Natural killer cell treated with Interleukin-12 subunit alpha and Interleukin-12 subunit beta and Interleukin-15 and Interleukin-18, amount 100 ng/mL, for 72 hours (primary cell): ENCODE data around the gene MC2R. TPM values are rescaled to one million over a fixed set of nuclear protein-coding genes. Genes with fewer than 3 reads are reported as not detected.

ENCODE experiments used
- ATAC-seq, 2 donors: fragments of 150-1000 bp; cut with Tn5 transposase in 1 of 2; sonication (Bioruptor Pico), chemical (Tn5 transposase) in 1 of 2; 2 replicates each; pipeline ENCODE4 v1.10.0; 2021
- DNase-seq: peaks from one replicate; pipeline ENCODE4 v3.0.0; 2022; ENCODE audit warnings: low spot score
- H3K27ac Mint-ChIP-seq, 2 donors: 1 replicate in 1 of 2; 2 replicates in 1 of 2; pipeline ENCODE4 v1.8.0; 2022; ENCODE audit warnings: mixed read lengths in 2 of 2, mild to moderate bottlenecking in 1 of 2, moderate library complexity in 1 of 2
- H3K27me3 Mint-ChIP-seq, 2 donors: 1 replicate in 1 of 2; 2 replicates in 1 of 2; pipeline ENCODE4 v1.8.0; 2022; ENCODE audit warnings: mixed read lengths in 2 of 2
- H3K36me3 Mint-ChIP-seq: one replicate; pipeline ENCODE4 v1.8.0; 2022; ENCODE audit warnings: mixed read lengths
- H3K4me1 Mint-ChIP-seq, 2 donors: 1 replicate in 1 of 2; 2 replicates in 1 of 2; pipeline ENCODE4 v1.8.0; 2022; ENCODE audit warnings: low read depth in 2 of 2, mixed read lengths in 2 of 2, mild to moderate bottlenecking in 1 of 2
- H3K4me3 Mint-ChIP-seq: one replicate; pipeline ENCODE4 v1.8.0; 2022; ENCODE audit warnings: mixed read lengths
- H3K9me3 Mint-ChIP-seq: 2 replicates; pipeline ENCODE4 v1.8.0; 2022; ENCODE audit warnings: mixed read lengths
- total RNA-seq, 2 donors: library from RNA; stranded (reverse); gene quantifications; one replicate each; pipeline ENCODE4 v1.2.3, GENCODE V29; 2022

MC2R gene
- total RNA-seq, 2 donors from 2014 or later = not detected

DNA sequence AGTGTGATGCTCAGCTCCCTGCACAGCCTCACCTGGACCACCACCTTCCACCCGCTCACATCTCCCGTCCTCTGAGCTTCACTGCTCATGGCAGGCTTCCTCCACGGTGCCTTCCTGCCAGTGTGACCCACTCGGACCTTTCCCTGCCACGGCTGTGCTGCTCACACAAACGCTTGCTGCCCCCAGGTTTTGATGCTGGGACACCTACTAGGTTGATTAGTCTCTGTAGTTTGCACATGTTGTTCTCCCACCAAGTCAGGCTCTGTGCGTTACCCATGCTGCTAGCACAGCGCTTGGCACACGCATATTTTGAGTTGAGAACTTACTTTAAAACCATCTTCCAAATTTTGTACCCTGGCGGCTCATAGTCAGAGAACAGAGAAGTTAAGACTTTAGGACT, 2.1 kb downstream of the MC2R start:
- H3K4me1 Mint-ChIP-seq = no peaks in the 10 kb centered on the region
- H3K4me3 Mint-ChIP-seq = no peak overlapping the region
- no peaks in the 10 kb centered on the region for H3K9me3 Mint-ChIP-seq
- no peak overlapping the region for H3K27ac Mint-ChIP-seq
- no peak for DNase-seq
- no peak for ATAC-seq
- no peaks in the 10 kb centered on the region for H3K36me3 Mint-ChIP-seq
- H3K27me3 Mint-ChIP-seq = no peaks in the 10 kb centered on the region

- no peaks in the 10 kb centered on the region for H3K27me3 Mint-ChIP-seq
- ATAC-seq (no peak), DNase-seq (no peak)
Measured at GRCh38 chr18:13912601-13913000, 2.7 kb downstream of the MC2R start.

GRCh38 chr18:13910986-13911385, 4.3 kb downstream of the MC2R start:
- Mint-ChIP-seq H3K9me3 (no peaks in the 10 kb centered on the region), H3K36me3 (no peaks in the 10 kb centered on the region), H3K4me3 (no peak overlapping the region), H3K27me3 (no peaks in the 10 kb centered on the region), H3K27ac (no peak overlapping the region), H3K4me1 (no peaks in the 10 kb centered on the region)
- ATAC-seq = no peak
- DNase-seq = no peak

More at GRCh38 chr18:13912601-13913000, 2.7 kb downstream of the MC2R start:
- no peak overlapping the region for H3K27ac Mint-ChIP-seq
- H3K36me3 Mint-ChIP-seq = no peaks in the 10 kb centered on the region
- H3K4me3 Mint-ChIP-seq = no peak overlapping the region
- H3K9me3 Mint-ChIP-seq = no peaks in the 10 kb centered on the region
- no peaks in the 10 kb centered on the region for H3K4me1 Mint-ChIP-seq

- DNase-seq (no peak), ATAC-seq (no peak)
- no peaks in the 10 kb centered on the region for H3K4me1 Mint-ChIP-seq
- H3K9me3 Mint-ChIP-seq = no peaks in the 10 kb centered on the region
- no peak overlapping the region for H3K4me3 Mint-ChIP-seq
- H3K27me3 Mint-ChIP-seq = no peaks in the 10 kb centered on the region
- no peak overlapping the region for H3K27ac Mint-ChIP-seq
- H3K36me3 Mint-ChIP-seq = no peaks in the 10 kb centered on the region
Measured at GRCh38 chr18:13910501-13910900, 4.8 kb downstream of the MC2R start.

DNA sequence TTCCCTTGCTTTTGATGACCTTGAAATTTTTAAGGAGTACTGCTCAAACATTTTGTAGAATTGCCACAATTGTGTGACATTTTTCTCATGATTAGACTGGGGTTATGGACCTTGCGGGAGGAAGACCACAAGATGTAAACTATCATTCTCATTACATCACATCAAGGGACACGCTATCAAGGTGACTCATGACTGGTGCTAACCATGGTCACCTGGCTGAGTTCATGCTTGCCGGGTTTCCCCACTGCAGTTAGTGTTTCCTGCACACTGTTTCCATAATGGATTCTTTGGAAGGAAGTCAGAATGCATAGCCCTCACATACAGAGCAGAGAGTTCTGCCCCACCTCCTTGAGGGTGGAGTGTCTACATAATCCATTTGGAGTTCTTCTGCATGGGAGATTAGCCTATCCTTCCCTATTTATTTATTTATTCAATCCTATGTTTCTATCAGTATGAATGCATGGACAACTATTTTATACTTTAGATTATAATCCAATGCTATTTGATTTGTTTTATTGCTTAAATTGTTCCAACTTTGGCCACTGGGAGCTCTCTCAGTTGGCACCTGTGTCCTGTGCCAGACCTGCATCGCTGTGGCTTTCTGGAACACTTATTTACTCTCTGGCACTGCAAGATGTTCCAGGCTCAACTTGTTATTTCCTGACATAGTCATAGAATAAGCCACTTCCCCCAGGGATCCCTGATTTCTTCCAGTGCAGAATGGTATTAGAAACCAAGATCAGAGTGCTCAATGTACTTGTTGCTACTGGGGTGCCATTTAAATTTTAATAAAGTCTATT, 6.0 kb downstream of the MC2R start:
- Mint-ChIP-seq H3K27me3 (no peaks in the 10 kb centered on the region), H3K36me3 (no peaks in the 10 kb centered on the region), H3K4me3 (no peak overlapping the region), H3K27ac (no peak overlapping the region), H3K4me1 (no peaks in the 10 kb centered on the region), H3K9me3 (no peaks in the 10 kb centered on the region)
- no peak for DNase-seq
- ATAC-seq = peak in 1 of 2 donors; percentile 53

DNA sequence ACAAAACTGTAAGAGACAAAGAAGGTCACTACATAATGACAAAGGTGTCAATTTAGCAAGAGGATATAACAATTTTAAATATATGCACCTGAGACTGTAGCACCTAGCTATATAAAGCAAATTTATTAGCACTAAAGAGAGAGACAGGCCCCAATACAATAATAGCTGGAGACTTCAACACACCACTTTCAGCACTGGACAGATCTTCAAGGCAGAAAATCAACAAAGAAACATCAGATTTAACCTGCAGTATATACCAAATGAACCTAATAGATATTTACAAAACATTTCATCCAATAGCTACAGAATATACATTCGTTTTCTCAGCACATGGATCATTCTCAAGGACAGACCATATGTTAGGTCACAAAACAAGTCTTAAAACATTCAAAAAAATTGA, 14.7 kb downstream of the MC2R start:
- H3K4me1 Mint-ChIP-seq = no peaks in the 10 kb centered on the region

DNA sequence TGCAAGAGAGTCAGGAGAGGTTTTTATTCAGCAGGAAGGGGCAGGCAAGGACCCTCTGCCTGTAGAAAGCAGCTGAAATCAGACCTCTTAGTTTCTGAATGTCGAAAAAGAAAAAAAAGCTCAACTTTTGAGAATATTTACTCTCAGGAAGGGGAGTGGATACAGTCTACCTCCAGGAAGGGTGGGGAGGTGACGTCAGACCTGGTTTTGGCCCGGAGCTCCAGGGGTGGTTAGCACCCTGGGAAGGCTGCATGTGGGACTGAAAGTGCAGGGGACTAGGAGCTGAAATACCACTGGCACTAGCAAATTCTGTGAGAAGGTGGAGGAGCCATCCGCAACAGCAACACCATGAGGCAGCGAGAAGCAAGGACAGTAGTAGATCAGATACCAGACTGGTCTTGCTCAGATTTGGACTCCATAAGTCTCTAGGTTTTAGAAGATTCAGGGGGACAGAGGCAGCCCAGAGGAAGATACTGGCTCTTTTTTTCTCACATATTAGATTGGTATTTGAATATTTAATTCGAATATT, 19.8 kb downstream of the MC2R start:
- peaks cover 10% of the 10 kb centered on the region for H3K36me3 Mint-ChIP-seq

More for the DNA sequence above, 14.7 kb downstream of the MC2R start:
- H3K4me3 Mint-ChIP-seq = no peak overlapping the region
- H3K27ac Mint-ChIP-seq = no peak overlapping the region
- no peak for DNase-seq
- peaks cover 9% of the 10 kb centered on the region for H3K9me3 Mint-ChIP-seq
- no peak for ATAC-seq
- peaks cover 11% of the 10 kb centered on the region for H3K36me3 Mint-ChIP-seq
- peaks cover 0 to 25% of the 10 kb centered on the region in 2 donors for H3K27me3 Mint-ChIP-seq

DNA sequence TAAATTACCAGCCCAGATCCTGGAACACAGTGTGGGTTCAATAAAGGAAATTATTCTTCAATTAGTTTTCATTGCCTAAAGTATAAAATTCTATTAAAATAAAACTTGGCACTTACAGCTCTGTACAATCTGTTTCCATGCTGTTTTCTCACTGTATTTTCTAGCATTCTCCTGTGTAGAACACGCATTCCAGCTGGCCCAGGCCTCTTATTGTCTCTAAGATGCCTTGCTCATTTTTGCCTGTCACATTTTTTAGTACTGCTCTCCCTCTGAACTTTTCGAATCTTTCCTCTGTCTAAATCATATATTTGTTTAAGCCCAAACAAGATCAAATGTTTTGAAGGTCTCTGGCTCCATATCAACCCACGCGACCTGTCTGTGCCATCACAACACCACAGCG, 20.8 kb downstream of the MC2R start:
- DNase-seq (no peak), ATAC-seq (no peak)
- Mint-ChIP-seq H3K36me3 (no peaks in the 10 kb centered on the region), H3K4me1 (no peaks in the 10 kb centered on the region), H3K27me3 (peaks cover 6 to 40% of the 10 kb centered on the region in 2 donors), H3K4me3 (no peak overlapping the region), H3K27ac (no peak overlapping the region), H3K9me3 (no peaks in the 10 kb centered on the region)

More for the DNA sequence above, 19.8 kb downstream of the MC2R start:
- no peak for ATAC-seq
- Mint-ChIP-seq H3K9me3 (peaks cover 6% of the 10 kb centered on the region), H3K27me3 (peaks cover 6 to 45% of the 10 kb centered on the region in 2 donors), H3K4me3 (no peak overlapping the region), H3K27ac (no peak overlapping the region), H3K4me1 (no peaks in the 10 kb centered on the region)
- DNase-seq = no peak

GRCh38 chr18:13893418-13893760, 21.9 kb downstream of the MC2R start:
- Mint-ChIP-seq H3K36me3 (no peaks in the 10 kb centered on the region), H3K27me3 (peaks cover 6 to 40% of the 10 kb centered on the region in 2 donors), H3K4me3 (no peak overlapping the region), H3K27ac (no peak overlapping the region), H3K4me1 (no peaks in the 10 kb centered on the region), H3K9me3 (no peaks in the 10 kb centered on the region)
- DNase-seq (no peak), ATAC-seq (no peak)

DNA sequence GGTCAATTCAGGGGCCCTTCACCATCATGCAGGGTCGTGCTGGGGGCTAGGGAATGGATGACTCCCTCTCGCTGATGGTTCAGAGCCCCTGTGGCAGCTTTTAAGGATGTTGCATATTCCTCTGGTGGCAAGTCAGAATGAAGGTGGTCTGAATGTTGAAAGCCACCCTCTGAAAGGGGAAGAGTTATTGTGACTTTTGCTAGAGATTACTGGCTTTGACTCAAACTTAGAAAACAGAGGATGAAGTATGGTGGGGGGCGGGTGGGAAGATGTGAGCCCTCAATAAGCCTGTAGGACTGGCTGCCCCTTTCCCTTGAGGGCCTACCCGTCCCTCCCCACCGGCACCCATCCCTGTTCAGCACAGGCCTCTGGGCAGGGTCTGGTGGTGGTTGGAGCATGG, 23.2 kb downstream of the MC2R start:
- Mint-ChIP-seq H3K27me3 (peaks cover 6 to 40% of the 10 kb centered on the region in 2 donors), H3K27ac (no peak overlapping the region), H3K36me3 (no peaks in the 10 kb centered on the region), H3K9me3 (no peaks in the 10 kb centered on the region), H3K4me1 (no peaks in the 10 kb centered on the region), H3K4me3 (no peak overlapping the region)
- ATAC-seq = no peak
- DNase-seq = no peak

- no peaks in the 10 kb centered on the region for H3K36me3 Mint-ChIP-seq
- no peak for DNase-seq
- no peak overlapping the region for H3K4me3 Mint-ChIP-seq
- no peak overlapping the region for H3K27ac Mint-ChIP-seq
- H3K27me3 Mint-ChIP-seq = peaks cover 6 to 40% of the 10 kb centered on the region in 2 donors
- no peaks in the 10 kb centered on the region for H3K9me3 Mint-ChIP-seq
- ATAC-seq = no peak
- no peaks in the 10 kb centered on the region for H3K4me1 Mint-ChIP-seq
Measured at GRCh38 chr18:13890761-13891361, 24.5 kb downstream of the MC2R start.

DNA sequence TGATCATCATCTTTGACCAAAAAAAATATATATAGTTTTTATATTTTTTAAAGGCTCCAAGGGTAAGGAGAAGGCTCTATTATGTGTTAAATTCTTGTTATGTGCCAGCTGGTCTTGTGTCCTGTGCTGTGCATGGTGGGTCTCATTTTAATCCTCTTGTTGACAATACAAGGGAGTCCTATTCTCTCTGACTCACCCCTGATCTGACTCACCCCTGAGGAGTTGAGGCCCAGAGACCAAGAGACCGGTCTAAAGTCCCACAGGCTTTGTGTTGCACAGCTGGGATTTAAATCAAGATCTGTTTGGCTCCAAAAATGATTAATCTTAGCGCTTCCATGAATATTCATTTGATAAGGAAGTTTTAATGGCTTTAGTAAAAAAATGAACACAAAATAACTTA, 25.7 kb downstream of the MC2R start:
- Mint-ChIP-seq H3K4me3 (no peak overlapping the region), H3K36me3 (no peaks in the 10 kb centered on the region), H3K9me3 (no peaks in the 10 kb centered on the region), H3K27ac (no peak overlapping the region), H3K4me1 (no peaks in the 10 kb centered on the region), H3K27me3 (peaks cover 6 to 37% of the 10 kb centered on the region in 2 donors)
- ATAC-seq (no peak), DNase-seq (no peak)

DNA sequence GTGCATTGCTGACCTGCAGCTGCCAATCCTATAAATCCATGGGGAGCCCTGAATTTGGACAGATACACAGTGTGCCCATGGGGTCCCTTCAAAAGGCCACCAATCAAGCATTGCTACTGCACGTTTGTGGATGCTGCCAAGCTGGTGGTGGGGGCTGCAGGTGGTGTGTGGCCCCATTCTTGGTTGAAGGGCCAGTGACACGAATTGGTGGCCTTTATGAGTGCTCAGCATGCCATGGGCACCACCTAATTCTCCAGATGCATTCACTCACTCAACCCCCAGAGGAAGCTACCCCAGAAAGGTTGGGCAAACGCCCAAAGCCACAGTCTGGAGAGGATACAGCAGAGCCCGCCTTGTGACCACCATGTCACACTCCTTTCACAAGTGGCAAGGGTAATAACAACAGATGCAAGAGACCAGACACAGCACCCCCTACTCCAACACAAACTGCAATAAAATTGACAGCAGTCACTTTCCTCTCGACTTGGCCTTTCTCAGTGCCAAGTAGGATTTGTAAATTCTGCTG, 27.1 kb downstream of the MC2R start:
- no peak for ATAC-seq
- Mint-ChIP-seq H3K9me3 (no peaks in the 10 kb centered on the region), H3K27me3 (peaks cover 8 to 41% of the 10 kb centered on the region in 2 donors), H3K4me1 (no peaks in the 10 kb centered on the region), H3K4me3 (no peak overlapping the region), H3K36me3 (no peaks in the 10 kb centered on the region), H3K27ac (no peak overlapping the region)
- no peak for DNase-seq

- no peak for DNase-seq
- H3K27ac Mint-ChIP-seq = no peak overlapping the region
- H3K4me3 Mint-ChIP-seq = no peak overlapping the region
- no peak for ATAC-seq
- H3K27me3 Mint-ChIP-seq = peaks cover 2 to 15% of the 10 kb centered on the region in 2 donors
- no peaks in the 10 kb centered on the region for H3K36me3 Mint-ChIP-seq
- H3K4me1 Mint-ChIP-seq = no peaks in the 10 kb centered on the region
- H3K9me3 Mint-ChIP-seq = no peaks in the 10 kb centered on the region
Measured at GRCh38 chr18:13885009-13885408, 30.3 kb downstream of the MC2R start.
